Effector memory CD4-positive, alpha-beta T cell (primary cell): ENCODE results near the gene CDK17.
"Not testable (repeated sequence)": the region's sequence is repeated elsewhere in the genome, so short reads cannot be mapped to it uniquely, and the experiment has no call there.

Experiments used
- DNase-seq, 3 donors: peaks; one replicate each; pipeline ENCODE4 v3.0.0-alpha.2; 2020
- H3K27ac ChIP-seq: 2 replicates; pipeline ENCODE4 v1.7.0; 2013; ENCODE audit warnings: mild to moderate bottlenecking, low read length, moderate library complexity; ENCODE audit not compliant: insufficient read depth, poor library complexity, severe bottlenecking
- H3K27me3 ChIP-seq: replicated peaks from 2 replicates; pipeline ENCODE4 v1.7.0; 2013; ENCODE audit warnings: mild to moderate bottlenecking, low read length; ENCODE audit not compliant: insufficient read depth, control insufficient read depth, poor library complexity, severe bottlenecking
- H3K36me3 ChIP-seq: 2 replicates; pipeline ENCODE4 v1.7.0; 2013; ENCODE audit warnings: mild to moderate bottlenecking, low read length, moderate library complexity; ENCODE audit not compliant: control insufficient read depth, insufficient read depth
- H3K4me1 ChIP-seq: 2 replicates; pipeline ENCODE4 v1.7.0; 2013; ENCODE audit warnings: low read length, mild to moderate bottlenecking; ENCODE audit not compliant: control insufficient read depth, insufficient read depth, poor library complexity, severe bottlenecking
- H3K4me3 ChIP-seq: 2 replicates; pipeline ENCODE4 v1.7.0; 2013; ENCODE audit warnings: low read length, low read depth, mild to moderate bottlenecking; ENCODE audit not compliant: insufficient read depth, poor library complexity, severe bottlenecking
- H3K9me3 ChIP-seq: 2 replicates; pipeline ENCODE4 v1.7.0; 2013; ENCODE audit warnings: mild to moderate bottlenecking, low read length, moderate library complexity; ENCODE audit not compliant: control insufficient read depth

Gene CDK17

DNA sequence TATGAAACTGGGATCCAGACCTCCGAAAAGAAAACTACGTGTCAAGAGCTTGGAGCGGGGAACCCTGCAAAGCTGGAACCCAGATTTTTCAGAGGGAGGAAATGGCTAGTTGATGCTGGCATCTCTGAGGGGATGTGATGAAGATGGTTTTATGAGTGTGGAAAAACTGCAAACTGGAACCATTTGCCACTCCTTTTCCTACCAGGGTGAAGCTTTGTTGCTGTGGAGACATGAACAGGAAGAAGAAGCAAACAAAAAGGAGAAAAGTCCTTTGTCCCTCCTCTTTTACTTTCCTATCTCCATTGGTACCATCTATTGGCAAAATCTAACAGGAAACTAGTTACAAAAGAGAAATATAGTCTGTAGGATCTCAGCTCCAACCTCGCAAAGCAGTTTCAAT, 39.2 kb downstream of the CDK17 start:
- no peak for DNase-seq
- no peak overlapping the region for H3K4me3 ChIP-seq
- H3K27me3 ChIP-seq: no peaks in the 10 kb centered on the region
- H3K9me3 ChIP-seq: no peaks in the 10 kb centered on the region
- H3K4me1 ChIP-seq: peaks cover 4% of the 10 kb centered on the region
- H3K36me3 ChIP-seq: no peaks in the 10 kb centered on the region
- no peak overlapping the region for H3K27ac ChIP-seq

DNA sequence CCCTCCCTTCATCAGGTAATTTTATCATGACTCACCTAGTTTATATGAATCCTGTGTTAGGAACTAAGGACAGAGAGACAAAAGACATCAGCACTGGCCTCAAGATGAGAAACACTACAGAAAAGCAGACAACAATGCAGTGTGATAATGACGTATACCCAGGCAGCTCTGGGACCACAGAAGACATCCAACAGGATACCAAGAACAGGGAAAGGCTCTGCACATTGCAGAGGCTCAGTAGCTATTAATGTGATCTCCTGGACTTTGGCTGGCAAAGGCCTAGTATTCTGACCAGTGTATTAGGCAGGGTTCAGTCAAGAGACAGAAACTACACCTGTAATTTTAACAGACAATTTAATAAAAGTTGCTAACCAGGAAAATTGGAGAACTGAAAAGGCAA, 39.7 kb downstream of the CDK17 start:
- Histone ChIP-seq H3K4me3 (no peak overlapping the region), H3K4me1 (peaks cover under 1% of the 10 kb centered on the region), H3K27me3 (no peaks in the 10 kb centered on the region), H3K36me3 (no peaks in the 10 kb centered on the region), H3K9me3 (no peaks in the 10 kb centered on the region), H3K27ac (no peak overlapping the region)
- DNase-seq: no peak

- H3K27me3 ChIP-seq: no peaks in the 10 kb centered on the region
- H3K36me3 ChIP-seq: no peaks in the 10 kb centered on the region
- H3K4me1 ChIP-seq: no peaks in the 10 kb centered on the region
- no peak for DNase-seq
- no peak overlapping the region for H3K27ac ChIP-seq
- no peak overlapping the region for H3K4me3 ChIP-seq
- no peaks in the 10 kb centered on the region for H3K9me3 ChIP-seq
Observed at GRCh38 chr12:96359328-96359727, 40.9 kb downstream of the CDK17 start.

DNA sequence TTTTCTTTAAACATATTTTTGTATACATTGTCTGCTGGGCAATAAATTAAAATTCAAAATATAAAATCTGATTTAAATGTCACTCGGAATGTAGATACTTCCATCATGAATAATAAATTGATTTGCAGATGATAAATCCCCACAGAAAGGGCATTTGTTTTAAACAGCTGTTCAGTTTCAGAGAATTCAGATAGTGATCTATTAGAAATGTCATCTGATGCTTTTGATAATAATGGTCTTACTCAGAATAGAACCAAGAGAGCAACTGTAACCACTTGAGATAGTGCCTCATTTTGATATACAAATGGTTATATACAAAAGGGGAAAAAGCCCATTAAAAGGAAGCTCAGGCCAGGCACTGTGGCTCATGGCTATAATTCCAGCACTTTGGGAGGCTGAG, 43.4 kb downstream of the CDK17 start:
- H3K4me1 ChIP-seq: peaks cover 7% of the 10 kb centered on the region
- H3K36me3 ChIP-seq: no peaks in the 10 kb centered on the region
- DNase-seq: no peak
- no peak overlapping the region for H3K4me3 ChIP-seq
- no peaks in the 10 kb centered on the region for H3K27me3 ChIP-seq
- no peak overlapping the region for H3K27ac ChIP-seq
- H3K9me3 ChIP-seq: no peaks in the 10 kb centered on the region

- Histone ChIP-seq H3K27me3 (no peaks in the 10 kb centered on the region), H3K27ac (no peak overlapping the region), H3K4me3 (no peak overlapping the region), H3K36me3 (no peaks in the 10 kb centered on the region), H3K9me3 (no peaks in the 10 kb centered on the region), H3K4me1 (peaks cover 7% of the 10 kb centered on the region)
- DNase-seq: no peak
Observed at GRCh38 chr12:96354844-96355534, 45.2 kb downstream of the CDK17 start.

DNA sequence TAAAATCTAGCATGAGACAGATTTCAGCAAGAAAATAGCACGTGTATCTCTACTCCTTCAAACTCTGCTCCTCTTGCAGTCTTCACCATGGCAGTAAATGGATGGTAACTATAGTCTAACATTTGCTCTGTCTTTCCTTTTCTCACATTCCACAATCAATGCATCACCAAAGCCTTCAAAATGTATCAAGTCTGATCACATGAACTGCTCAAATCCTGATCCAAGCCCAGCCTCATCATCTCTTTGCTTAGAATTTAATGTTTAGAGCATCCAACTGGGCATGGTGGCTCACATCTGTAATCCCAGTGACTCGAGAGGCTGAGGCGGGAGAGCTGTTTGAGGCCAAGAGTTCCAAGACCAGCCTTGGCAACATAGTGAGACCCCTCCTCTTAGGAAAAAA, 45.9 kb downstream of the CDK17 start:
- Histone ChIP-seq H3K4me1 (peaks cover 7% of the 10 kb centered on the region), H3K36me3 (no peaks in the 10 kb centered on the region)
- DNase-seq: no peak

DNA sequence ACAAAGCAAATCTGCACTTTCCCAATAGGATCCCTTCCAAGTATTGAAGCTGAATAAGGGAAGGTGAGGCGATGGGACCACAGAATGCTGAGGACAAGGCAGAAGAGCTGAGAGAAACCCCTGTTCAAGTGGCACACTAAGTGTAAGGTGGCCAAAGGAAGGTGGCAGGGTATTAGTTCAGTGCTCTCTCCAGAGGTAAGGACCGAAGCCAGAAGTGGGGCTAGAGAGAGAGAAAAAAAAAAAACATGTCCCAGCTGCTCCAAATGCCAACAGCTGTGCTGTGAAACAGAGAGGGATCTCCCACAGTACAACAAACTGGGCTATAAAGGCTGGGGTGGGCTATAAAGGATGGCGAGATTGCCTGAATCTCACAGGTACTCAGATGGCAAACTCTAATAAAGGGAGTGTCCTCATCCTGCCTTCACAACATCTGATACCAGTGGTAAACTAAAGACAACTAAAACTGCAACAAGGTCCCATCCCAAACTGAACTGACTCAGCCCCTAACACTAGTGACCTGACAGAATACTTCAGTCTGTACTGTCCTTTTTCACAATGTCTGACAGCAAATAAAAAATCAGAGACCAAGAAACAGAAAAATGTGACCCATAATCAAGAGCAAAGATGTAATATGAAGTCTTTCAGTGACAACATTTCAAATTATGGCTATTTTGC, 47.9 kb downstream of the CDK17 start:
- DNase-seq: no peak
- Histone ChIP-seq H3K36me3 (no peaks in the 10 kb centered on the region), H3K4me1 (peaks cover 7% of the 10 kb centered on the region), H3K4me3 (no peak overlapping the region), H3K9me3 (no peaks in the 10 kb centered on the region), H3K27ac (no peak overlapping the region), H3K27me3 (no peaks in the 10 kb centered on the region)

More for the DNA sequence above, 45.9 kb downstream of the CDK17 start:
- Histone ChIP-seq H3K27me3 (no peaks in the 10 kb centered on the region), H3K9me3 (no peaks in the 10 kb centered on the region), H3K27ac (no peak overlapping the region), H3K4me3 (no peak overlapping the region)

DNA sequence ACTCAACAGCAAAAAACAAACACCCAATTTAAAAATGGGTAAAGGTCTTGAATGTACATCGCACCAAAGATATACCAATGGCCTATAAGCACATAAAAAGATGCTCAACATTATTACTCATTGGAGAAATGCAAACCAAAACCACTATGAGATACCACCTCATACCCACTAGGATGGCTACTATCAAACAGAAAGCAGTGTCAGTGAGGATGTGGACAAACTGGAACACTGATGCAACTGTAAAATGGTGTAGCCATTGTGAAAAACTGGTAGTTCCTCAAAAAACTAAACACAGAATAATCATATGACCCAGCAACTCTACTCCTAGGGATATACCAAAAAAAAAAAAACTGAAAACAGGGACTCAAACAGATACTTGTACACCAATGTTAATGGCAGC, 49.3 kb downstream of the CDK17 start:
- Histone ChIP-seq H3K4me1 (peaks cover 9% of the 10 kb centered on the region), H3K27me3 (no peaks in the 10 kb centered on the region), H3K9me3 (no peaks in the 10 kb centered on the region), H3K36me3 (no peaks in the 10 kb centered on the region), H3K4me3 (no peak overlapping the region), H3K27ac (no peak overlapping the region)
- no peak for DNase-seq

DNA sequence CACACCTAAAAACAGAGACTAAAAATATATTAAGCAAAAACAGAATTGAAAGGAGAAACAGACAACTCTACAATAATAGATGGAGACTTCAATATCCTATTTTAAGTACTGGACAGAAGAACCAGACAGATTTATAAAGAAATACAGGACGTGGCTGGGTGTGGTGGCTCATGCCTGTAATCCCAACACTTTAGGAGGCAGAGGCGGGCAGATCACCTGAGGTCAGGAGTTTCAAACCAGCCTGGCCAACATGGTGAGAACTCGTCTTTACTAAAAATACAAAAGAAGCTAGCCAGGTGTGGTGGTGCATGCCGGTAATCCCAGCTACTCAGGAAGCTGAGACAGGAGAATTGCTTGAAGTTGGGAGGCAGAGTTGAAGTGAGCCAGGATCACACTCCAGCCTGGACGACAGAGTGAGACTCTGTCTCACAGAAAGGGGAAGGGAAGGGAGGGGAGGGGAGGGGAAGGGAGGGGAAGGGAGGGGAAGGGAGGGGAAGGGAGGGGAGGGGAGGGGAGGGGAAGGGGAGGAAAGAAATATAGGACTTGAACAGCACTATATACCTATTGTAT, 53.0 kb downstream of the CDK17 start:
- Histone ChIP-seq H3K9me3 (peaks cover 6% of the 10 kb centered on the region), H3K27me3 (no peaks in the 10 kb centered on the region), H3K4me3 (no peak overlapping the region), H3K27ac (no peak overlapping the region), H3K36me3 (peaks cover 4% of the 10 kb centered on the region), H3K4me1 (peaks cover 14% of the 10 kb centered on the region)
- no peak for DNase-seq

DNA sequence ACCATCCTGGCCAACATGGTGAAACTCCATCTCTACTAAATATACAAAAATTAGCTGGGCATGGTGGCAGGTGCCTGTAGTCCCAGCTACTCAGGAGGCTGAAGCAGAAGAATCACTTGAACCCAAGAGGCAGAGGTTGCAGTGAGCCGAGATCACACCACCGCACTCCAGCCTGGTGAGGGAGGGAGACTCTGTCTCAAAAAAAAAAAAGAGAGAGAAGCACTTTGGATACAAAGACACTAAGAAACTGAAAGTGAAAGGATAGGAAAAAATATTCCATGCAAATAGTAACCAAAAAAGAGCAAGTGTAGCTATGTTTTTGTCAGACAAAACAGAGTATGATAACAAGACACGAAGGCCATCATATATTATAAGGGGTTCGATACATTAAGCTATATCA, 53.5 kb downstream of the CDK17 start:
- not testable (repeated sequence) for H3K4me3 ChIP-seq, H3K27me3 ChIP-seq, H3K36me3 ChIP-seq, H3K27ac ChIP-seq, DNase-seq, H3K9me3 ChIP-seq
- H3K4me1 ChIP-seq: peaks cover 11% of the 10 kb centered on the region
